ENCODE results near the gene SOBP. TPM values are rescaled to one million over a fixed set of nuclear protein-coding genes. Genes with fewer than 3 reads are reported as not detected.

SOBP gene
- total and polyA plus RNA-seq, 2 donors (not counting 1 experiment from before 2014, with no cell fraction given), result 0.82 to 1.5 TPM

DNA sequence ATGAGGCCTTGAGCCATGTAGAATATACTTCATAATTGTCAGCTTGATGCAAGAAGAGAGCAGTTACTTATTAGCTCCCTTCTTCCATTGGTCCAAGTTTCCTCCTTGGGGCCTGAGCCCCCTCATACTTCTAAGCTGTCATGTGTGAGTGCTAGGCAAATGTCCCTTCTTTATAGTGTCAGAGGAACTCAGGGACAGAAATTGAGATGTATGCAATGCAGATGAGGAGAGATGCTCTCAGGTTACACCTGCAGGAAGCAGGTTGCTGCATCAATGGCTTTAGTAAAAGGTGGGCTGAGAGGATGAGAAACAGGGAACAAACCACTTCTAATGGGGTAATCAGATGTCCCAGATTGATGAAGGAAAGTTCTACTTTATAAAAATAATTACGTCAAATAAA lies 23.9 kb upstream of the SOBP start:
- Histone ChIP-seq H3K4me2 (replicated peaks; ENCODE audit: low read depth, low read length, poor library complexity, severe bottlenecking) (no peak overlapping the region), H3K9me3 (ENCODE audit: control extremely low read depth in 1 of 3, control insufficient read depth in 2 of 3, insufficient read depth in 1 of 3, low read length in 2 of 3) (no peaks in the 10 kb centered on the region), H3K36me3 (replicated peaks in 1 of 2; ENCODE audit: control extremely low read depth in 1 of 2, control insufficient read depth in 1 of 2, extremely low read depth in 1 of 2, insufficient read depth in 2 of 2, low read length in 1 of 2) (no peaks in the 10 kb centered on the region), H3K27ac (ENCODE audit: low read length in 2 of 2) (no peak overlapping the region), H3K4me1 (ENCODE audit: control insufficient read depth in 2 of 2, insufficient read depth in 2 of 2, low read length in 2 of 2) (no peaks in the 10 kb centered on the region), H2AFZ (ENCODE audit: insufficient read depth, low read depth, low read length, poor library complexity, severe bottlenecking) (no peak overlapping the region), H3K9ac (ENCODE audit: low read length) (no peak overlapping the region), H3K27me3 (replicated peaks in 1 of 4; ENCODE audit: control extremely low read depth in 1 of 4, control insufficient read depth in 3 of 4, insufficient read depth in 4 of 4, low read length in 3 of 4) (peaks cover 0 to 3% (median 0%) of the 10 kb centered on the region in 4 experiments), H4K20me1 (ENCODE audit: control insufficient read depth, insufficient read depth, low read length, poor library complexity, severe bottlenecking) (no peaks in the 10 kb centered on the region), H3K79me2 (ENCODE audit: control insufficient read depth, insufficient read depth, low read length) (no peaks in the 10 kb centered on the region), H3K4me3 (ENCODE audit: control extremely low read depth in 1 of 5, extremely low read depth in 1 of 5, insufficient read depth in 1 of 5, low read depth in 2 of 5, low read length in 4 of 5) (no peak overlapping the region)
- Mint-ChIP-seq H3K27me3 (peaks cover 11% of the 10 kb centered on the region), H3K4me3 (no peak overlapping the region), H3K27ac (no peak overlapping the region), H3K9me3 (ENCODE audit: insufficient read depth) (no peaks in the 10 kb centered on the region), H3K4me1 (no peaks in the 10 kb centered on the region)
- POLR2A ChIA-PET, result no interaction called here
- CTCF ChIA-PET, result interaction anchor here (0.6 to 1.4 kb wide), 2 partner anchors 22 to 34 kb away, joined by 3 read pairs; no protein-coding TSS in a partner anchor
- intact Hi-C loops (cut with micrococcal nuclease), result no loop called here
- no peak for ATAC-seq (ENCODE audit: low read depth)
- DNase-seq, result no peak
- no CpG with 5 or more reads among the region's 1 CpG for WGBS (ENCODE audit: insufficient coverage)
- TF ChIP-seq CTCF (IDR thresholded peaks at IDR 0.05) (no peak), EZH2 (IDR thresholded peaks at IDR 0.05; ENCODE audit: borderline replicate concordance, insufficient read depth, low read depth, low read length, poor library complexity, severe bottlenecking) (no peak)

GRCh38 chr6:107470364-107470763 lies 19.6 kb upstream of the SOBP start:
- H3K27me3 ChIP-seq (replicated peaks in 1 of 4; ENCODE audit: control extremely low read depth in 1 of 4, control insufficient read depth in 3 of 4, insufficient read depth in 4 of 4, low read length in 3 of 4), result peaks cover 0 to 3% (median under 1%) of the 10 kb centered on the region in 4 experiments
- H3K36me3 ChIP-seq (replicated peaks in 1 of 2; ENCODE audit: control extremely low read depth in 1 of 2, control insufficient read depth in 1 of 2, extremely low read depth in 1 of 2, insufficient read depth in 2 of 2, low read length in 1 of 2), result no peaks in the 10 kb centered on the region
- no peak overlapping the region for H3K9ac ChIP-seq (ENCODE audit: low read length)
- H4K20me1 ChIP-seq (ENCODE audit: control insufficient read depth, insufficient read depth, low read length, poor library complexity, severe bottlenecking), result no peaks in the 10 kb centered on the region
- no peak for DNase-seq
- no peak overlapping the region for H3K27ac Mint-ChIP-seq
- H3K27ac ChIP-seq (ENCODE audit: low read length in 2 of 2), result no peak overlapping the region
- no peaks in the 10 kb centered on the region for H3K4me1 ChIP-seq (ENCODE audit: control insufficient read depth in 2 of 2, insufficient read depth in 2 of 2, low read length in 2 of 2)
- TF ChIP-seq CTCF (IDR thresholded peaks at IDR 0.05) (no peak), EZH2 (IDR thresholded peaks at IDR 0.05; ENCODE audit: borderline replicate concordance, insufficient read depth, low read depth, low read length, poor library complexity, severe bottlenecking) (no peak)
- H3K27me3 Mint-ChIP-seq, result peaks cover 24% of the 10 kb centered on the region
- H3K4me2 ChIP-seq (replicated peaks; ENCODE audit: low read depth, low read length, poor library complexity, severe bottlenecking), result no peak overlapping the region
- H3K4me3 Mint-ChIP-seq, result no peak overlapping the region
- WGBS (ENCODE audit: insufficient coverage), result no CpG with 5 or more reads among the region's 1 CpG
- ChIA-PET POLR2A (no interaction called here), CTCF (interaction anchor here (0.9 to 1.3 kb wide), 3 partner anchors 18 to 205 kb away, joined by 3 read pairs; no protein-coding TSS in a partner anchor)
- no peak for ATAC-seq (ENCODE audit: low read depth)
- no peaks in the 10 kb centered on the region for H3K9me3 ChIP-seq (ENCODE audit: control extremely low read depth in 1 of 3, control insufficient read depth in 2 of 3, insufficient read depth in 1 of 3, low read length in 2 of 3)
- no peak overlapping the region for H2AFZ ChIP-seq (ENCODE audit: insufficient read depth, low read depth, low read length, poor library complexity, severe bottlenecking)
- H3K9me3 Mint-ChIP-seq (ENCODE audit: insufficient read depth), result no peaks in the 10 kb centered on the region
- intact Hi-C loops (cut with micrococcal nuclease), result no loop called here
- H3K79me2 ChIP-seq (ENCODE audit: control insufficient read depth, insufficient read depth, low read length), result no peaks in the 10 kb centered on the region
- H3K4me3 ChIP-seq (ENCODE audit: control extremely low read depth in 1 of 5, extremely low read depth in 1 of 5, insufficient read depth in 1 of 5, low read depth in 2 of 5, low read length in 4 of 5), result no peak overlapping the region
- H3K4me1 Mint-ChIP-seq, result no peaks in the 10 kb centered on the region
